Raji (cell line): ENCODE measurements around the gene RBMS3.

Source experiments
- POLR2A ChIP-seq: IDR thresholded peaks from 2 replicates; pipeline ENCODE4 v1.6.1; 2011; ENCODE audit warnings: low read depth, low read length, control low read depth; ENCODE audit not compliant: insufficient read depth

Gene RBMS3

GRCh38 chr3:29628795-29629194 is 347.9 kb downstream of the RBMS3 start:
- TF ChIP-seq POLR2A: no peak

- no peak for TF ChIP-seq POLR2A
Observed at GRCh38 chr3:29635888-29636287, 355.0 kb downstream of the RBMS3 start.

GRCh38 chr3:29637068-29637467 is 356.2 kb downstream of the RBMS3 start:
- TF ChIP-seq POLR2A: no peak

DNA sequence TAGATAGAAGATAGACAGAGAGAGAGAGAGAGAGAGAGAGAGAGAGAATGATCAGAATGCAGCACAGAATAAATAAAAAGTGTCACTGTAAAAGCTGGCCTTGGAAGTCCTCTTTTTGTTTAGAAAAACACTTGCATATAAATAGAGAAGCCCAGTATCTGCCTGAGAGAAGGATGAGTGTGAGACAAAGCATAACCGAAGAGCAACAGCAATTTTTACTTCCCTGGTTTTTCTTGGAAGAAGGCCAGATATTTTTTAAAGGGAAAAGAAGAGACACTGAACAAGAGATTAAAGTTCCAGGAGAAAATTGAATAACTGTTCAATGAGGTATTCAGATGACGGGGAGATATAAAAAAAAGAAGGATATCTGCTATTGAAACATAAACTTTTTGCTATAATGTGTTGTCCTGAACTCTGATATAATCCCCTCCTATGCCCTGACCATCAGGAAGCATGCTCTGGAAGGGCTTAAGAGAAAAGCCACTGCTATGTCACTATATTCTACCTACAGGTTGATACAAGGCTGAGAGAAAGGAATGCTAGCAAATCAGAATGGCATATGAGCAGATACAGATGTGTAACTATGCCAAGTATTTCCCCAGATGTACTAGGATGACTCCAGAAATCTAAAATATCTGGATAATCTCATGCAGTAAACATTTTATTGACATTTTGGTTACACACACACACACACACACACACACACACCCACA is 358.9 kb downstream of the RBMS3 start:
- no peak for TF ChIP-seq POLR2A

GRCh38 chr3:29642393-29643033 is 361.6 kb downstream of the RBMS3 start:
- TF ChIP-seq POLR2A: no peak

- no peak for TF ChIP-seq POLR2A
Observed at GRCh38 chr3:29643034-29643425, 362.2 kb downstream of the RBMS3 start.

DNA sequence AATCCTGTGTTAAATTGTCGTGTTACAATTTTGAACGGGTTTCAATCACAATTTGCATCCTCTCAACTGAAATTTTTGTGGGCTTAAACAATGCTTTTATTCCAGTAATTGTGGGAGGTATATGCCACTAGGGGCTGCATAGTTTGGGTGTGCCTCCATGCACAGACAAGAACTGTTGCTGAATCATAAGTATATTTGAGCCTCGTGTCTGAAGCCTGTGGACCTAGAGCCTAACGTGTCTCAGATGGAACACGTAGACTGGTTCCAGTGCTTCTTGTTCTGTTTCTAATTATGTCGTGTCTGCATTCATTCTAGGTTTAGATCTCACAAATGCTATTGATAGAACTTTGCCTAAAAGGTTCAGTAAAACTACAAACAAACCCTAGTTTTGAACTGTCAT is 363.4 kb downstream of the RBMS3 start:
- TF ChIP-seq POLR2A: no peak

- no peak for TF ChIP-seq POLR2A
Observed at GRCh38 chr3:29644956-29645636, 364.2 kb downstream of the RBMS3 start.

DNA sequence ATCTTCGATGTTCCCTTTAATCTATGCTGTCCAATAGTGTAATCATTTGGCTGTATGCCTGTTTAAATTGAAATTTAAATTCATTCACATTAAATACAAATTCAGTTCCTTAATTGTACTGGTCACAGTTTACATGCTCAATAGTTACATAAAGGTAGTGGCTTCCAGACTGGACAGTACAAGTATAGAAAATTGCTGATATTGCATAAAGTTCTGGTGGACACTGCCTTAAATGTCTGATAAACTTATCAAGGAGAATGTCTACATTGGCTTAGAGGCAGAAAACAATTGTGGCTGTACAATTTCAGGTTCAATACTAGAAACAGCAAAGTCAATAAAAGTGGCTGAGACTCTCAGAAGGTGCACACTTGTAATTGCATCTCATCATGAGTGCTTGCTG is 365.2 kb downstream of the RBMS3 start:
- TF ChIP-seq POLR2A: no peak

- no peak for TF ChIP-seq POLR2A
Observed at GRCh38 chr3:29649815-29650547, 369.1 kb downstream of the RBMS3 start.

DNA sequence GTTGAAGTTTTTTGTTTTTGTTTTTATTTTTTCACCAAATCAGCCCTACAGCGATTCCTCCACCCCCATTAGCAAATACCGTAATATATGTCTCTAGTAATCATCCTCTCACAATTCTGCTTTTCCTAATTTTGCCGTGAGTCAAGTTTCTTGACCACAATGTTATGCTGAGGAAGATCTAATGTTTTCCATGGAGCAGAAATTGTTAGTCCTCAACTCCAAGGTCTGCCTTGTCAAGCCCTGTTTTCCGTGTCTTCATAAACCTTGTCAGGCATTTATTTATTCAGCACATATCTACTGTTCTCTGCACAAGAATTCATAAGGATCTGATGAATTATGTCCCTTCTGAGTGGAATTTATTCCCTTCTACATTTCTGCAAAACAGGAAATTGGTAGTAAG is 372.8 kb downstream of the RBMS3 start:
- TF ChIP-seq POLR2A: no peak

- TF ChIP-seq POLR2A: no peak
Observed at GRCh38 chr3:29655015-29655747, 374.3 kb downstream of the RBMS3 start.

DNA sequence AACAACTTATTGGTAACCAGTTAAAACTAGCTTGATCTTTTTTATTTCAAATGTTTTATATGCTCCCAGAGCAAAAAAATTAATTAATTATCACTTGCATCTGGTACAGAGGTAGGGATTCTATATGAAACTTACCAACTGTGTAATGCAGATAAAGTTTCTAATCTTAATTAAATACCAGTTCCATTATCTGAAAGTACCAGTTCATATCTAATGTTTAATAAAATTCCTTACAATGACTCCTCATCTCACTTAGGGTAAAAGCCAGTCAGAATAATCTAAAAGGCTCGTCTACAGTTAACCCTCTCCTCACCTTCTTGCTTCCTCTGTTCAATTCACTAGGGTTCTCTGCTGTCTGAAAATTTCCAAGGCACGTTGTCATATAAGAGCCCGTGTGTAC is 384.8 kb downstream of the RBMS3 start:
- no peak for TF ChIP-seq POLR2A

GRCh38 chr3:29668233-29668632 is 387.4 kb downstream of the RBMS3 start:
- TF ChIP-seq POLR2A: no peak

- no peak for TF ChIP-seq POLR2A
Observed at GRCh38 chr3:29668728-29669127, 387.9 kb downstream of the RBMS3 start.
